ENCODE data around the gene LUZP1. TPM values are rescaled to one million over a fixed set of nuclear protein-coding genes. Genes with fewer than 3 reads are reported as not detected.
A peak's percentile ranks its signal among the peaks of the same experiment; 100 is the strongest.

Gene LUZP1
- total RNA-seq, 2 experiments from 2014 or later: 18.4 to 19.1 TPM

DNA sequence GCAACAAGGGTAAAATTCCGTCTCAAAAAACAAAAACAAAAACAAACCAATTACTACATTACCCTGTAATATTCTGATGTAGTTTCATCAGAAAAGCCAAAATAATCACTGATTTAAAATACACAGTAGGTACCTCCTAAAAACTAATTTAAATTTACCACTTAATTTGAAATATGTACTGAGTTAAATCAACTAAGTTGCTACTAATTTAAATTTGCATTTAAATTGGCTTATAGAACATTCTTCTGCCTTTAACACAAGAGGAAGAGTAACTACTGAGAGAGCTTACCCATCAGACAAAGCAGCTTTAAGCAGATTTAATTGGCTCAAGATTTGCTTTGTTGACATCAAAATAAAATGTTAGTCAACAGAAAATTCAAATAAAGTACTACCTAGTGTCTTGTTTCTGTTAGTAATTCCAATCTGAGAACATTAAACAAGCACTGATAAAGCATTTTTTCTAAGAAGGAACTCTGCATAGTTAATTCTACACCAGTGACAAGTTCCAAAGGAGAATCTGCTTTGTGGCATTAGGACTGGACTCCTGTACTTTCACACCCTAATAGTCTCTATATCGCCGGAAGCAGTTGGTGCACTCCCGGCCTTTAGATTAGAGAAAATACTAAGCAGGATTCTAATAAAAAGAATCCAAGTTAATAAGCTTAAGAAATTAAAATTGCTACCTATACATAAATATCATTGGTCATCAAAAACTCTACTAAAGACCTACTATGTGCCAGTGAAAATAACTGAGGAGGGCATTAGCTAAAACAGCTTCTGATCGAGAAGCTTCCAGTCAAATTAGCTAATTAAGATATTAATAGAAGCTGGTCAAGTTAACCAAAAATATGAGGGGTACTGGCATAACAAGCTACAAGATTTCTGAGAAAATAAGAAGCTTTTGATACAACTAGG lies 8.4 kb downstream of the LUZP1 start:
- ATAC-seq (ENCODE audit: low read depth) (no peak), DNase-seq (no peak)
- Mint-ChIP-seq H3K4me3 (no peak overlapping the region), H3K4me1 (peaks cover 2% of the 10 kb centered on the region), H3K27ac (no peak overlapping the region), H3K27me3 (no peaks in the 10 kb centered on the region), H3K9me3 (no peaks in the 10 kb centered on the region), H3K36me3 (peaks cover 2% of the 10 kb centered on the region)
- POLR2A ChIA-PET: no interaction called here

DNA sequence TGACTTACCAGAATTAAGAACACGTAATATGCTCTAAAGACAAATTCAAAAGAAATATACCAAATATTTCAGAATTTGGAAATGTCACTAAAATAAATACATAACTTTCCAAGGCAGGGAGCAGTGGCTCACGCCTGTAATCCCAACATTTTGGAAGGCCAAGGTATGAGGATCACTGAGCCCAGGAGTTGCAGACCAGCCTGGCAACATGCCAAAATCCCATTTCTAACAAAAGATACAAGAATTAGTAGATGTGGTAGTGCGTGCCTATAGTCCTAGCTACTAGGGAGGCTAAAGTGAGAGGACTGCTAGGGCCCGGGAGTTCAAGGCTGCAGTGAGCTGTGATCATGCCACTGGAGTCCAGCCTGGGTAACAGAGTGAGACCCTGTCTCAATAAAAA lies 11.7 kb downstream of the LUZP1 start:
- H3K4me3 Mint-ChIP-seq: no peak overlapping the region
- H3K36me3 Mint-ChIP-seq: peaks cover 3% of the 10 kb centered on the region
- peaks cover 4% of the 10 kb centered on the region for H3K4me1 Mint-ChIP-seq
- ATAC-seq (ENCODE audit: low read depth) (no peak), DNase-seq (no peak)
- H3K9me3 Mint-ChIP-seq: no peaks in the 10 kb centered on the region
- H3K27me3 Mint-ChIP-seq: no peaks in the 10 kb centered on the region
- no peak overlapping the region for H3K27ac Mint-ChIP-seq
- POLR2A ChIA-PET: no interaction called here

DNA sequence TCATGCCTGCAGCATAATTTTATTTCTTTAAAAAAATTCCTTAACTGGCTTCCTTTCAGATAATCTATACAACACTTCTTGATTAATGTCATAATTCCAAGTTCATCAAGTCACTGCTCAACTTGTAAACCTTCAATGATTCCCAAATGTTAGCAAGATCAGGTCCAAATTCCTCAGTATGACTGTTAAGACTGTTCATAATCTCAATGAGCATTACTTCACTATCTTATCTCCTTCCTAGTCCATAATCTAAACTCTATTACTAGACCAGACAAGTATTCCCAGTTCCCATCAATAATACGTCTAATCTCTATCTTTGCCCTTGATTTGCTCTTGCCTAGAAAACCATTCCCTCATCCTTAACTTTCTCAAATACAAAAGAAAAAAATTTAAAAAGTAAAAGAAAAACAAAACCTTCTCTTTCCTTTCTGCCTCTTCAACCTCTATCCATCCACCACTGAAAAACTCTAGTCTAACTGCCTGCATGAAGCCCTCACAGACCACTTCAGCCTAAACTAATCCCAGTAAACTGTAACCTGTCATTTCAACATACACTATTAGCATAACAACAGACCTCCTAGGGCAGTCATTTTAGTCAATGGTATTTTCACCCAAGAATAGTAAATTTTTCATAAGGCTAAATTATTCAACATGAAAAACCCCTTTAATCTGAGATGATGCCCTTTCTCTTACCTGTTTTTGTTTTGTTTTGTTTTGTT lies 15.5 kb downstream of the LUZP1 start:
- ATAC-seq (ENCODE audit: low read depth) (no peak), DNase-seq (no peak)
- H3K27me3 Mint-ChIP-seq: no peaks in the 10 kb centered on the region
- H3K9me3 Mint-ChIP-seq: no peaks in the 10 kb centered on the region
- POLR2A ChIA-PET: no interaction called here
- no peak overlapping the region for H3K4me3 Mint-ChIP-seq
- H3K27ac Mint-ChIP-seq: no peak overlapping the region
- H3K36me3 Mint-ChIP-seq: peaks cover 3% of the 10 kb centered on the region
- peaks cover 11% of the 10 kb centered on the region for H3K4me1 Mint-ChIP-seq

DNA sequence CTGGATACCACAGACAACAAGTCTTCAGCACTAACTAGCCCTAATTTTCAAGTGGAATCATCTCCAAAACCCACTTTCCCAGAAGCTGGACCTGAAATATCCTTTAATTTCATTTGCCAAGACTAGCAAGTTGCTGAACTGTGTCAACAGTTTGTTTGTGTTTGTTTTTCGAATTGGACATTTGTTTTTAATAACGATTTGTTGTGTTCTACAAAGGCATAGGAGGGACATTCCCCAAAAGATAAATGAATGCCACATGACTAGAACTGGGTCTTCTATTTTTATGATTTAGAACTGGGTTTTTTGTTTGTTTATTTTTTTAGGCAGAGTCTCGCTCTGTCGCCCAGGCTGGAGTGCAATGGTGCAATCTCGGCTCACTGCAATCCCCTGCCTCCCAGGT lies 17.9 kb downstream of the LUZP1 start:
- DNase-seq (no peak), ATAC-seq (ENCODE audit: low read depth) (no peak)
- Mint-ChIP-seq H3K9me3 (no peaks in the 10 kb centered on the region), H3K27ac (no peak overlapping the region), H3K4me3 (no peak overlapping the region), H3K27me3 (no peaks in the 10 kb centered on the region), H3K36me3 (peaks cover 1% of the 10 kb centered on the region), H3K4me1 (peaks cover 13% of the 10 kb centered on the region)
- POLR2A ChIA-PET: no interaction called here

DNA sequence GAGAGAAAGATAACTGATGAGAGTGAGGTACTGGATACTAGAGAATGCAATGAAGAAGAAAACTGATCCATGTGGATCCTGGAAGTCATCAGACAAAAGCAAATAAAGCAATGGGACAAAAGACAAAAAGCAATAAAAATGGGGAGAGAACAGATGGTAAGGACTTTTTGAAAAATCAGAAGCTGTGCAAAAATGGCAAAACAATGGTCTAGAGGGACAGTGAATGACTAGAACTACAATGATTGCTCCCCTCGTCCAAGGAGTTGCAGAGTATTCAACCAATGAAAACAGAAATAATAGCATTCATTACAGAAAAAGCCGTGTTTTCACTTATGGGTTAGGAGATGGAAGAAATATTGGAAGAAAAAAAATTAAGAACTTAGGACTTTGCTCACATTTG lies 18.5 kb downstream of the LUZP1 start:
- POLR2A ChIA-PET: no interaction called here
- Mint-ChIP-seq H3K27ac (no peak overlapping the region), H3K4me1 (peaks cover 13% of the 10 kb centered on the region)

DNA sequence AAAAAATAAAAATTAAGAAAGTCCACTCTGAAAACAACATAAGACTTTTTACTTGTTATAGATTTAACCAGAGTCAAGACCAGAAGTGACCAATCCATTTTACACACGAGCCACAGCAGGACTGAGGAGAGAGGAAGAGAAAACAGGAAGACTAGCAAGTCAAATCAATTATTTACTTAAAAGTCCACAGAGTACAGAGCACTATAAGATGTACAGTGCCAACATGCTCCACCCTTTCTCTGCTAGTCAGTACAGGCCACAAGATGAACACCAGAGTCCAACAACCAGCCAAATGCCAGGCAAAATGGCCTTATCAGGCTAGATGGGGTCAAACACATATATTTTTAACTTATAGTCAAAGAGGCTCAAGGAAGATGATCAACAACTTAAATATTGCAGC lies 19.5 kb downstream of the LUZP1 start:
- DNase-seq: no peak
- Mint-ChIP-seq H3K27ac (no peak overlapping the region), H3K36me3 (no peaks in the 10 kb centered on the region), H3K4me3 (no peak overlapping the region), H3K27me3 (no peaks in the 10 kb centered on the region), H3K4me1 (peaks cover 16% of the 10 kb centered on the region), H3K9me3 (no peaks in the 10 kb centered on the region)
- ATAC-seq (ENCODE audit: low read depth): no peak
- POLR2A ChIA-PET: interaction anchor here (0.6 kb wide), 1 partner anchor 1646 kb away, joined by 3 read pairs; no protein-coding TSS in a partner anchor

More for the DNA sequence above, 18.5 kb downstream of the LUZP1 start:
- H3K27me3 Mint-ChIP-seq: no peaks in the 10 kb centered on the region
- peaks cover 1% of the 10 kb centered on the region for H3K36me3 Mint-ChIP-seq
- H3K9me3 Mint-ChIP-seq: no peaks in the 10 kb centered on the region
- ATAC-seq (ENCODE audit: low read depth) (no peak), DNase-seq (no peak)
- H3K4me3 Mint-ChIP-seq: no peak overlapping the region

DNA sequence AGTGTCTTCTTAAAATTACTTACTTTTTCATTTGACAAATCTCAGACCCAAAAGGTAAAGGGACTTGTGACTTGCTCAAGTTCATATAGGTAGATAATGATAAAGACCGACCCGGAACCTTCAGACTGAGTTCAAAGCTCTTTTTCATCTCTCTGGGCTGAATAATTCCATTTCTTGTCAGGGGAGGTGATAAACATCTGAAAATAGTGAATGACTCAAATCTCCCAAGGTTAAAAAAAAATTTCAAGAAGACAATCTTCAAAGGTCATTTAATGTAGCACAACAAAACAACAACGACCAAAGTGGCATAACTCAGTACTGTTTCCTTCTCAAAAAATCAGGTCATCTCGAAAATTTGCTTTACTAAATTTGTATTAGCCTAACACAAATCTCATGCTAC lies 20.6 kb downstream of the LUZP1 start:
- Mint-ChIP-seq H3K4me3 (peak overlapping the region; percentile 19), H3K9me3 (no peaks in the 10 kb centered on the region), H3K36me3 (no peaks in the 10 kb centered on the region), H3K27me3 (no peaks in the 10 kb centered on the region), H3K27ac (no peak overlapping the region), H3K4me1 (peaks cover 14% of the 10 kb centered on the region)
- DNase-seq (no peak), ATAC-seq (ENCODE audit: low read depth) (peak; percentile 47)
- POLR2A ChIA-PET: interaction anchor here (0.8 kb wide), 1 partner anchor 20 kb away, joined by 3 read pairs; the partner anchor contains the start of gene LUZP1

DNA sequence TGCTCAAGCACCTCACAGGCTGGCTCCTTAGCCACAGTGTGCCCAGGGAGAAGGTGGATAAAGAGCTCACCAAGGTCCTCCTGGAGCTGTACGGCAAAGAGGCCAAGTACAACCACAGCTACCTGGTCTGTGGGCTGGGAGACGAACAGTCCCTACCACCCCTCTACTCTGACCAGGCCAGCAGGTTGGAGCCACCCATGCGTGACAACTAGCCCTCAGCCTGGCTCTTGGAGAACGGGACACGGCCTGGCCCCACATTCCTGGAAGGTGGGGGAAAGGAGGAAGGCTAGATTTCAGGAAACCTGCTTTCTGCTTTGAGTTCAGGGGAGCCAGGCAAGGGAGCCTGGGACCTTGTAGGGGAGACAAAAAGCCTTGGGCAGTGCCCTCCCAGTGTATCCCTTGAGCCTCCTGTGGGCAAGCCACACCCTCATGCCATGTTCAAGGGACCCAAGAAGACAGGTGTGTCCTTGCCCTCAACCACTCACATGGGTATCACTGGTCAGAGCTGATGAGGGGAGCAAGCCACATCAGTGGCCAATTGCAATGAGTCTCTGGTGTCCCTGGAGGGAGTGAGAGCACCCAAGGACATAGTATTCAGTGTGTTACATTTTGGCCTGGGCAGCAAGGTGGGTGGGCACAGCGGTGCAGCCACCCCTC lies 27.6 kb downstream of the LUZP1 start:
- Mint-ChIP-seq H3K4me3 (no peak overlapping the region), H3K36me3 (no peaks in the 10 kb centered on the region), H3K9me3 (no peaks in the 10 kb centered on the region), H3K27ac (no peak overlapping the region), H3K4me1 (peaks cover 6% of the 10 kb centered on the region), H3K27me3 (no peaks in the 10 kb centered on the region)
- ATAC-seq (ENCODE audit: low read depth): no peak
- POLR2A ChIA-PET: interaction anchor here (1.1 kb wide), 1 partner anchor 22 kb away, joined by 3 read pairs; no protein-coding TSS in a partner anchor
- no peak for DNase-seq

DNA sequence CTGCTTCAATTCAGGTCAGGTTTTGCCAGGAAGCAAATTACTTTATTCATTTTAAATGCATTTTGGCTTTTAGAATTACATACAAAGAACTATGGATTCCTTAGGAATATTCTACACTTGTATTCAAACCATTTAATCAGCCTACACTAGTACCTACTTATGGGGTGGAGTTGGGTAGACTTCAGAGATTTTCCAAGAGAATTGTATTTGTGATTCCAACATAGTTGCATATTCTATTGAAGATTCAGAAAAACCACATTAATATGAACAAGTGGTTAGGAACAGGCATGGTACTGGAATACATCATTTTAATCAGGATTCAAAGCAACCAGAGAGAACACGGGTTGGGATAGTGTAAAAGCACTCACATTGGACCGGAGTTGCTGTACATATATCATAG lies 33.4 kb downstream of the LUZP1 start:
- Mint-ChIP-seq H3K36me3 (peaks cover 1% of the 10 kb centered on the region), H3K9me3 (no peaks in the 10 kb centered on the region), H3K27ac (no peak overlapping the region), H3K4me1 (peaks cover 4% of the 10 kb centered on the region), H3K27me3 (no peaks in the 10 kb centered on the region), H3K4me3 (no peak overlapping the region)
- DNase-seq (no peak), ATAC-seq (ENCODE audit: low read depth) (no peak)
- POLR2A ChIA-PET: no interaction called here

DNA sequence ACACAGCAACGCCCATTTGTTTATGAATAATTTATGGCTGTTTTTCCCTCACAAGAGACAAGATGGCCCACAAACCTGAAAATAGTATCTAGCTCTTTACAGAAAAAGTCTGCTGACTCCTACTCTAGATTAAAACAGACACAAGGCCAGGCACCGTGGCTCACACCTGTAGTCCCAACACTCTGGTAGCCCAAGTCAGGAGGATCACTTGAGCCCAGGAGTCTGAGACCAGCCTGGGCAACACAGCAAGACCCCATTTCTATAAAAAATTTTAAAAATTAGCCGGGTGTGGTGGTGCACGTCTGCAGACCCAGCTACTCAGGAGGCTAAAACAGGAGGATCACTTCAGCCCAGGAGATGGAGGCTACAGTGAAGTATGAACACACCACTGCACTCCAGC lies 34.6 kb downstream of the LUZP1 start:
- Mint-ChIP-seq H3K36me3 (peaks cover 4% of the 10 kb centered on the region), H3K27ac (no peak overlapping the region), H3K4me1 (peaks cover 5% of the 10 kb centered on the region), H3K27me3 (no peaks in the 10 kb centered on the region), H3K9me3 (no peaks in the 10 kb centered on the region), H3K4me3 (no peak overlapping the region)
- POLR2A ChIA-PET: no interaction called here
- ATAC-seq (ENCODE audit: low read depth): no peak
- no peak for DNase-seq

DNA sequence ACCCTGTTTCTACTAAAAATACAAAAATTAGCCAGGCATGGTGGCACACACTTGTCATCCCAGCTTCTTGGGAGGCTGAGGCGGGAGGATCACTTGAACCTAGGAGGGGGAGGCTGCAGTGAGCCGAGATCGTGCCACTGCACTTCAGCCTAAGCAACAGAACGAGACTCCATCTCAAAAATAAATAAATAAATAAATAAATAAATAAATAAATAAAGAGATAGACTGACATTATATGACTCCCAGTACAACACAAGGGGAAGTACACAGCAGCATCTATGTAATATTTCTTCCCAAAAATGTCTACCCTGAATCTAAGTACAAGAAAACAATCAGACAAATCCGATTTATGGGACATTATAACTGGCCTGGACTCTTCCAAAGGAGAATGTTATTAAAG lies 35.1 kb downstream of the LUZP1 start:
- H3K4me1 Mint-ChIP-seq: peaks cover 5% of the 10 kb centered on the region
- H3K27ac Mint-ChIP-seq: no peak overlapping the region
- POLR2A ChIA-PET: no interaction called here
- H3K36me3 Mint-ChIP-seq: peaks cover 5% of the 10 kb centered on the region
- H3K27me3 Mint-ChIP-seq: no peaks in the 10 kb centered on the region
- no peak overlapping the region for H3K4me3 Mint-ChIP-seq
- no peaks in the 10 kb centered on the region for H3K9me3 Mint-ChIP-seq
- DNase-seq (no peak), ATAC-seq (ENCODE audit: low read depth) (no peak)

DNA sequence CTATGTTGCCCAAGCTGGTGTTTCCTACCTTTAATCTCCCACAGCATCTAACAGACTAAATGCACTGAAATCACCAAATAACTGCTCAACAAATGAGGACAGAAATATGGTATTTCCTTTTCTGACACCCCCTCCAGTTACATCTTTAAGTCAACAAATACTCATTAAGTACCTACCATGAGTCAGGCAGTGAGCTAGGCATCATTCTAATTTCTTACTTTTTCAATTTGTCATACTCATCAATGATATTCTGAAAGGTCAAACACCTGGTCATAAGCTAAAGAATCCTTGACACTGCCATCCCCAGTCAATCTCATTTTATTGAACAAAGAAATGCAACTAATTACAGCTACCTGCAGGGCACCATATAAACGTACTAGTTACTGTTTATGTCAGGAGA lies 36.6 kb downstream of the LUZP1 start:
- Mint-ChIP-seq H3K4me1 (peaks cover 5% of the 10 kb centered on the region), H3K36me3 (peaks cover 5% of the 10 kb centered on the region), H3K27ac (no peak overlapping the region), H3K4me3 (no peak overlapping the region), H3K27me3 (no peaks in the 10 kb centered on the region), H3K9me3 (no peaks in the 10 kb centered on the region)
- POLR2A ChIA-PET: no interaction called here
- DNase-seq (no peak), ATAC-seq (ENCODE audit: low read depth) (no peak)

DNA sequence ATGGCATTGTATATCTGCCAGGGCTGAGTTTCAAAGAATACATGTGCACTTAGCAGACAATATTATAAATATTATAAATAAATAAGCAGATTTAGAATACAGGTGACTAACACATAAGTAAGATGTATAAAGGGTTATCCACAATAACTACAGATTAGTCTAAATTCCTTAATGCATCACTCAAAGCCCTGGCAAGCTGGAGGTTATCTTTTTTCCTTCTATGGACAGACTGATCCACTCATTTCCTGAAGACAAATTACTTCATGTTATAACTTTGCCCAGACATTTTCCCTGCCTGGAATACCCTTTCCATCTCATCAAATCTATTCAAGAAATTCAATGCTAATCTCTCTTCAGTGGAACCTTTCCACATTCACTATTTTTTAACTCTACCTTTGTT lies 38.8 kb downstream of the LUZP1 start:
- no peaks in the 10 kb centered on the region for H3K9me3 Mint-ChIP-seq
- DNase-seq: no peak
- H3K4me3 Mint-ChIP-seq: no peak overlapping the region
- H3K27me3 Mint-ChIP-seq: no peaks in the 10 kb centered on the region
- ATAC-seq (ENCODE audit: low read depth): no peak
- peaks cover 14% of the 10 kb centered on the region for H3K4me1 Mint-ChIP-seq
- no peak overlapping the region for H3K27ac Mint-ChIP-seq
- H3K36me3 Mint-ChIP-seq: peaks cover 5% of the 10 kb centered on the region
- POLR2A ChIA-PET: no interaction called here

All from activated naive CD8-positive, alpha-beta T cell treated with anti-CD3 and anti-CD28 coated beads, Interleukin-2, amount 10 ng/mL, durations not matched to agents 7 days and 5 days (primary cell).